Measurements from ENCODE around the gene RPS2. TPM values are rescaled to one million over a fixed set of nuclear protein-coding genes. Genes with fewer than 3 reads are reported as not detected.

RPS2 gene
- total and polyA plus RNA-seq, 2 donors (not counting 1 experiment from before 2014, with no cell fraction given), result 1,683 to 2,596 TPM

DNA sequence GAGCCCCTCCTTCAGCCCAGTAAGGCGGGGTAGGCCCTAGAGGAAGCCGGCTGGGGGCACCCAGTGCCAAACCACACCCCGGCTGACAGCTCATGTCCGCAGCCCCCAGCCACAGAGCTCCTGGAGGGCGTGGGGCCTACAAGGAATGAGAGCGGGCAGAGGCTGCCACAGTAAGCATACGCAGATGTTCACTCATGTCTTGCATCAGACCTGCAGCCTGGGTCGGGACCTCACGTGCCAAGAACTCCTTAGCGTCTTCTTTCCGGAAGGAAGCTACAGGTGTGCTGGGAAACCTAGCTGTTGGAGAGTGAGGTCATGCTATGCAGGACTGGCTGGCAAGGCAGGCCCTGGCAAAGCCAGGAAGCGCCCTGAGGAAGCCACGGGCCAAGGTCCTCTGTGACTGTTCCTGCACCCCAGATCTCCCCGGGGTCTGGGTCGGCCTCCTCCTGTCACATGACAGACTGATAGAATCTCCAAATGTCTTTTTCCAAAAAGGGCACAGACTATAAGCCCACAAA is 43.4 kb upstream of the RPS2 start:
- H3K4me2 ChIP-seq (ENCODE audit: extremely low read depth, insufficient read depth, low read length), result peak overlapping the region; percentile 95
- no peaks in the 10 kb centered on the region for H3K27me3 ChIP-seq (ENCODE audit: control insufficient read depth, insufficient read depth, low read length)
- TF ChIP-seq, protein P1, sequence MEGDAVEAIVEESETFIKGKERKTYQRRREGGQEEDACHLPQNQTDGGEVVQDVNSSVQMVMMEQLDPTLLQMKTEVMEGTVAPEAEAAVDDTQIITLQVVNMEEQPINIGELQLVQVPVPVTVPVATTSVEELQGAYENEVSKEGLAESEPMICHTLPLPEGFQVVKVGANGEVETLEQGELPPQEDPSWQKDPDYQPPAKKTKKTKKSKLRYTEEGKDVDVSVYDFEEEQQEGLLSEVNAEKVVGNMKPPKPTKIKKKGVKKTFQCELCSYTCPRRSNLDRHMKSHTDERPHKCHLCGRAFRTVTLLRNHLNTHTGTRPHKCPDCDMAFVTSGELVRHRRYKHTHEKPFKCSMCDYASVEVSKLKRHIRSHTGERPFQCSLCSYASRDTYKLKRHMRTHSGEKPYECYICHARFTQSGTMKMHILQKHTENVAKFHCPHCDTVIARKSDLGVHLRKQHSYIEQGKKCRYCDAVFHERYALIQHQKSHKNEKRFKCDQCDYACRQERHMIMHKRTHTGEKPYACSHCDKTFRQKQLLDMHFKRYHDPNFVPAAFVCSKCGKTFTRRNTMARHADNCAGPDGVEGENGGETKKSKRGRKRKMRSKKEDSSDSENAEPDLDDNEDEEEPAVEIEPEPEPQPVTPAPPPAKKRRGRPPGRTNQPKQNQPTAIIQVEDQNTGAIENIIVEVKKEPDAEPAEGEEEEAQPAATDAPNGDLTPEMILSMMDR (conservative IDR thresholded peaks at IDR 0.05 in 1 of 2, IDR thresholded peaks at IDR 0.05 in 1 of 2; ENCODE audit: low read depth in 1 of 2, low read length in 2 of 2), result no peak
- TF ChIP-seq EZH2 (IDR thresholded peaks at IDR 0.05; ENCODE audit: low read length, missing control alignments), result no peak
- H3K27ac ChIP-seq (ENCODE audit: insufficient read depth, low read length), result peak overlapping the region; percentile 85
- H3K9me3 ChIP-seq (ENCODE audit: control insufficient read depth, insufficient read depth, low read depth, low read length), result no peaks in the 10 kb centered on the region
- no peak overlapping the region for H3K9ac ChIP-seq (ENCODE audit: insufficient read depth, low read length)
- no peaks in the 10 kb centered on the region for H4K20me1 ChIP-seq (ENCODE audit: control insufficient read depth, extremely low read depth, insufficient read depth, low read length)
- no peak overlapping the region for H2AFZ ChIP-seq (ENCODE audit: low read length)
- peak overlapping the region; percentile 58 to 82 (median 71) for H3K4me3 ChIP-seq (replicated peaks in 1 of 4; ENCODE audit: control extremely low read depth in 1 of 4, insufficient read depth in 1 of 4, low read depth in 3 of 4, low read length in 4 of 4)
- peaks cover 66% of the 10 kb centered on the region for H3K79me2 ChIP-seq (ENCODE audit: control insufficient read depth, insufficient read depth, low read length)
- H3K36me3 ChIP-seq (ENCODE audit: control insufficient read depth, insufficient read depth, low read length), result peaks cover 12% of the 10 kb centered on the region
- peak; percentile 64 to 70 for DNase-seq (ENCODE audit: low read depth in 2 of 2)
- H3K4me1 ChIP-seq (ENCODE audit: control insufficient read depth, extremely low read depth, insufficient read depth, low read length), result peaks cover 24% of the 10 kb centered on the region

DNA sequence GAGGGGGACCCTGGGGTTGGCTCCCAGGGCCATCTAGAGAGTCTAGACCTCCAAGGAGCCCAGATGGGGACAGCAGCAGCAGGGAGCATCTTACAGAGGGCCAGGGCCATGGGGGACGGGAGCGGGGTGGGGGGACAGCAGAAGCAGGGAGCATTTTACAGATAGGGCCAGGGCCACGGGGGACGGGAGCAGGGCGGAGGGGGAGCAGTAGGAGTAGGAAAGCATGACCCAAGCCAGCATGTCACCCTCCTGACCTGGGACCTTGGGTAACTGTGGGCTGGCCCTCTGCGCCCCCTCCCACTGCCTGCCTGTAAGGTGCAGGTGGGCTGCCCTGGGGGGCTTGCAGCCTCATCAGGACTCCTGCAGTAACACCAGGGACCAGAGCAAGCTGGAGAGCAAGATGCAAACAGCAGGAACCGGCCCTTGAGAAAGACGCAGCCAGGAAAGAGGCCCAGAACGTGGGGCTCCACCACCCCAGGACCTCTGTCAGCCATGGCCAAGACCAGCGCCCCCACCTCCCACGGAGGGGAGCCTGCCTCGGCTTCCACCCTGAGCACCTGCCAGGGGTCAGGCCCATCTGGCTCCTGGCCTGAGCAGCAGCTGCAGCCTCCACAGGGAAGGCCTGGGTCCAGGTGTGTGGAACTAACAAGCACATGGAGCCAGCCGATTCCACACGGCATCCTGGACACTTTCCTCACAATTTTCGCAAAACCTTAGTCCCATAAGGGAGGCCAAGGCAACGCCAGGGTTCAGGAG is 42.6 kb upstream of the RPS2 start:
- peaks cover 18% of the 10 kb centered on the region for H3K36me3 ChIP-seq (ENCODE audit: control insufficient read depth, insufficient read depth, low read length)

GRCh38 chr16:2006317-2006716 is 41.7 kb upstream of the RPS2 start:
- no peak overlapping the region for H3K9ac ChIP-seq (ENCODE audit: insufficient read depth, low read length)
- H3K36me3 ChIP-seq (ENCODE audit: control insufficient read depth, insufficient read depth, low read length), result peaks cover 24% of the 10 kb centered on the region
- no peak overlapping the region for H3K4me2 ChIP-seq (ENCODE audit: extremely low read depth, insufficient read depth, low read length)
- peaks cover 72% of the 10 kb centered on the region for H3K79me2 ChIP-seq (ENCODE audit: control insufficient read depth, insufficient read depth, low read length)
- no peak for TF ChIP-seq EZH2 (IDR thresholded peaks at IDR 0.05; ENCODE audit: low read length, missing control alignments)
- peaks cover 24% of the 10 kb centered on the region for H3K4me1 ChIP-seq (ENCODE audit: control insufficient read depth, extremely low read depth, insufficient read depth, low read length)
- H3K27ac ChIP-seq (ENCODE audit: insufficient read depth, low read length), result peak overlapping the region; percentile 8
- H3K4me3 ChIP-seq (replicated peaks in 1 of 4; ENCODE audit: control extremely low read depth in 1 of 4, insufficient read depth in 1 of 4, low read depth in 3 of 4, low read length in 4 of 4), result no peak overlapping the region
- no peaks in the 10 kb centered on the region for H3K27me3 ChIP-seq (ENCODE audit: control insufficient read depth, insufficient read depth, low read length)
- H2AFZ ChIP-seq (ENCODE audit: low read length), result no peak overlapping the region
- DNase-seq (ENCODE audit: low read depth in 2 of 2), result no peak
- H4K20me1 ChIP-seq (ENCODE audit: control insufficient read depth, extremely low read depth, insufficient read depth, low read length), result no peaks in the 10 kb centered on the region
- no peaks in the 10 kb centered on the region for H3K9me3 ChIP-seq (ENCODE audit: control insufficient read depth, insufficient read depth, low read depth, low read length)

More for the DNA sequence above, 42.6 kb upstream of the RPS2 start:
- no peaks in the 10 kb centered on the region for H3K9me3 ChIP-seq (ENCODE audit: control insufficient read depth, insufficient read depth, low read depth, low read length)
- H3K27ac ChIP-seq (ENCODE audit: insufficient read depth, low read length), result peak overlapping the region; percentile 59
- H4K20me1 ChIP-seq (ENCODE audit: control insufficient read depth, extremely low read depth, insufficient read depth, low read length), result no peaks in the 10 kb centered on the region
- DNase-seq (ENCODE audit: low read depth in 2 of 2), result no peak
- H3K27me3 ChIP-seq (ENCODE audit: control insufficient read depth, insufficient read depth, low read length), result no peaks in the 10 kb centered on the region
- peaks cover 71% of the 10 kb centered on the region for H3K79me2 ChIP-seq (ENCODE audit: control insufficient read depth, insufficient read depth, low read length)
- H3K4me2 ChIP-seq (ENCODE audit: extremely low read depth, insufficient read depth, low read length), result peak overlapping the region; percentile 95
- peaks cover 24% of the 10 kb centered on the region for H3K4me1 ChIP-seq (ENCODE audit: control insufficient read depth, extremely low read depth, insufficient read depth, low read length)
- peak overlapping the region; percentile 33 for H3K9ac ChIP-seq (ENCODE audit: insufficient read depth, low read length)
- peak overlapping the region; percentile 58 to 82 (median 71) for H3K4me3 ChIP-seq (replicated peaks in 1 of 4; ENCODE audit: control extremely low read depth in 1 of 4, insufficient read depth in 1 of 4, low read depth in 3 of 4, low read length in 4 of 4)
- no peak overlapping the region for H2AFZ ChIP-seq (ENCODE audit: low read length)
- TF ChIP-seq EZH2 (IDR thresholded peaks at IDR 0.05; ENCODE audit: low read length, missing control alignments), result no peak
- TF ChIP-seq, protein P1 (conservative IDR thresholded peaks at IDR 0.05 in 1 of 2, IDR thresholded peaks at IDR 0.05 in 1 of 2; ENCODE audit: low read depth in 1 of 2, low read length in 2 of 2), result no peak

Data from fibroblast of lung (primary cell).